Suprapubic skin (tissue), 4 donors: ENCODE results near the gene NEIL1. TPM values are rescaled to one million over a fixed set of nuclear protein-coding genes. Genes with fewer than 3 reads are reported as not detected.

ENCODE experiments used
- DNase-seq, 2 donors: peaks; one replicate each; pipeline ENCODE4 v3.0.0-alpha.2; 2019; ENCODE audit warnings: low spot score in 2 of 2
- H3K27ac ChIP-seq: fragments of 200-600 bp; sonication (generic); one replicate; pipeline ENCODE4 v1.5.1; 2019
- H3K27me3 ChIP-seq: fragments of 200-600 bp; sonication (generic); one replicate; pipeline ENCODE4 v1.5.1; 2019
- H3K36me3 ChIP-seq: fragments of 200-600 bp; sonication (generic); one replicate; pipeline ENCODE4 v1.5.1; 2019
- H3K4me1 ChIP-seq: fragments of 200-600 bp; sonication (generic); one replicate; pipeline ENCODE4 v1.5.1; 2019
- H3K4me3 ChIP-seq: fragments of 200-600 bp; sonication (generic); one replicate; pipeline ENCODE4 v1.5.1; 2019; ENCODE audit warnings: mild to moderate bottlenecking
- H3K9me3 ChIP-seq: fragments of 200-600 bp; sonication (generic); one replicate; pipeline ENCODE4 v1.5.1; 2019
- EP300 ChIP-seq: sonication (generic); formaldehyde crosslinking; IDR thresholded peaks from one replicate; pipeline ENCODE4 v1.6.1; 2017; ENCODE audit warnings: antibody characterized with exemption
- POLR2A ChIP-seq, 2 donors: fragments of 450-650 bp; IDR thresholded peaks; one replicate each; pipeline ENCODE4 v1.6.1; 2017; ENCODE audit warnings: antibody characterized with exemption in 2 of 2, mild to moderate bottlenecking in 2 of 2, moderate library complexity in 2 of 2
- POLR2AphosphoS5 ChIP-seq, 3 donors: sonication (generic); formaldehyde crosslinking; IDR thresholded peaks; one replicate each; pipeline ENCODE4 v1.6.1; 2017; ENCODE audit warnings: antibody characterized with exemption in 3 of 3
- WGBS: methylation state at CpG from one replicate; pipeline ENCODE4 v1.1.5; 2018; 5-methylcytosine and 5-hydroxymethylcytosine counted together
- total RNA-seq, 4 donors: library from RNA; depleted of rRNA; stranded (reverse); fragments of >200 nt; gene quantifications; one replicate each; pipeline ENCODE4 v1.1.0, GENCODE V29; 2016
- TF ChIP-seq, protein P1 (sequence below), 2 donors: fragments of 200-600 bp in 1 of 2; fragments of 450-650 bp in 1 of 2; sonication (generic) in 1 of 2; IDR thresholded peaks; one replicate each; pipeline ENCODE4 v1.5.1; 2016 to 2019; ENCODE audit warnings: antibody characterized with exemption in 2 of 2, mild to moderate bottlenecking in 1 of 2, moderate library complexity in 1 of 2

NEIL1 gene
- total RNA-seq, 4 donors from 2014 or later = 26.3 to 123 (median 38.0) TPM

DNA sequence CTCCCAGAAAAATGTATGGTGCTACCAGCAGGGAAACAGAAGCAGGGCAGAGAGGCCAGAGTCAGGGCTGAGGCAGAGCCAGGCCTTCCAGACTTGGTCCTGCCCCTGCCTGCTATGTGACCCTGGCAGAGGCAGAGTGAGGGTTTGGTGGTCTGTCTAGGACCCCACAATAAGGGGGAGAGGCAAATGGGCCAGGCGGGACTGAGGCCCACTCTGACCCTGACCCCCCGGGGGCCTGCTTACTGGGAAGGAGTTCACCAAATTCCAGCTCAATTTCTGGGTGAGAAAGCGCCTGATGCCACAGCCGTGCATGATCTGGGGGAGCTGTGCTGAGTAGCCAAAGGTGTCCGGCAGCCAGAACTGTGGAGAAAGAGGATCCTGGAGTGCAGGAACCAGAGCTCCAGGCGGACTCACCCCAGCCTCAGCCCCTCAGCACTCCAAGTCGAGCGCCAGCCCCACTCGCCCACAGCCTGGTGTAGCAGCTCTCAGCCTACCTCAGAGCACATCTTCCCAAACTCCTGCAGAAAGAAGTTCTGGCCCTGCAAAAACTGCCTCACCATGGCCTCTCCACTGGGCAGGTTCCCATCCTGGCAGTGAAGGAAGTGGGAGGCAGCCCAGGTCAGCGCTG lies 14.6 kb downstream of the NEIL1 start:
- DNase-seq = no peak
- 89% methylated on average over 7 of the region's 10 CpGs for WGBS
- H3K4me1 ChIP-seq = no peaks in the 10 kb centered on the region
- TF ChIP-seq, protein P1, sequence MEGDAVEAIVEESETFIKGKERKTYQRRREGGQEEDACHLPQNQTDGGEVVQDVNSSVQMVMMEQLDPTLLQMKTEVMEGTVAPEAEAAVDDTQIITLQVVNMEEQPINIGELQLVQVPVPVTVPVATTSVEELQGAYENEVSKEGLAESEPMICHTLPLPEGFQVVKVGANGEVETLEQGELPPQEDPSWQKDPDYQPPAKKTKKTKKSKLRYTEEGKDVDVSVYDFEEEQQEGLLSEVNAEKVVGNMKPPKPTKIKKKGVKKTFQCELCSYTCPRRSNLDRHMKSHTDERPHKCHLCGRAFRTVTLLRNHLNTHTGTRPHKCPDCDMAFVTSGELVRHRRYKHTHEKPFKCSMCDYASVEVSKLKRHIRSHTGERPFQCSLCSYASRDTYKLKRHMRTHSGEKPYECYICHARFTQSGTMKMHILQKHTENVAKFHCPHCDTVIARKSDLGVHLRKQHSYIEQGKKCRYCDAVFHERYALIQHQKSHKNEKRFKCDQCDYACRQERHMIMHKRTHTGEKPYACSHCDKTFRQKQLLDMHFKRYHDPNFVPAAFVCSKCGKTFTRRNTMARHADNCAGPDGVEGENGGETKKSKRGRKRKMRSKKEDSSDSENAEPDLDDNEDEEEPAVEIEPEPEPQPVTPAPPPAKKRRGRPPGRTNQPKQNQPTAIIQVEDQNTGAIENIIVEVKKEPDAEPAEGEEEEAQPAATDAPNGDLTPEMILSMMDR (IDR thresholded peaks at IDR 0.05) = no peak
- TF ChIP-seq POLR2AphosphoS5 (IDR thresholded peaks at IDR 0.05) = no peak
- no peak for TF ChIP-seq EP300
- TF ChIP-seq POLR2A (IDR thresholded peaks at IDR 0.05) = no peak
- no peak overlapping the region for H3K4me3 ChIP-seq
- no peaks in the 10 kb centered on the region for H3K9me3 ChIP-seq
- H3K27me3 ChIP-seq = no peaks in the 10 kb centered on the region
- H3K36me3 ChIP-seq = peaks cover 98% of the 10 kb centered on the region
- H3K27ac ChIP-seq = no peak overlapping the region

DNA sequence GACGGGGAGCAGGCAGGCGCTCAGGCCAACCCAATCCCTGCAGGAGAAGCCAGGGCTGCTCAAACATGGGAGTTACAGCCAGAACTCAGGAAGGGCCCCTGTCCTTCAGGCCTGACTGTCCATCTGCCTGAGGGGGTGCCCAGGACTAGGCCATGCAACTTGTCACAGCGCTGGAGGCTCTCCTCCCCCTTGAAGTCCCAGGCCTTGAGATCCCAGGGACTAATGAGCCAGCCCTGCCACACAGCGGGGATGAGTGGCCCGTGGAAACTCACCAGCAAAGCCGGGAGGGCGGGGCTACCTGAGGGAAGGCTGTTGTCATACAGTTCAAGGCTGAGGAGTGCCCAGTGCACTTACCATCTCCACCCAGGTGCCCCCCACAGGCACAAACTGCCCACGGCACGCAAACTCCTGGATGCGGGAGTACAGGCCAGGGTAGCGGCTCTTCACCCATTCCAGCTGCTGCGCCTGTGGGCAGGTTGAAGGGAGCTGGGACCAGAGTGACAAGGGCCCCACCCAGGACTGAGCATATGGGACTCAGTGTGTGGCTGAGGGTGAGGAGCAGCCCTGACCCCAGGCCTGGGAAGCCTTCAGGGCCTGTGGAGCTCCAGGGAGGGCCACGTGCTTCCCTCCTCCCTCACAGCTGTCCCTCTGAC lies 15.3 kb downstream of the NEIL1 start:
- Histone ChIP-seq H3K36me3 (peaks cover 97% of the 10 kb centered on the region), H3K27ac (no peak overlapping the region), H3K4me3 (no peak overlapping the region), H3K27me3 (no peaks in the 10 kb centered on the region), H3K9me3 (no peaks in the 10 kb centered on the region), H3K4me1 (peaks cover 3% of the 10 kb centered on the region)
- TF ChIP-seq, protein P1 (IDR thresholded peaks at IDR 0.05) = no peak
- no peak for TF ChIP-seq POLR2AphosphoS5 (IDR thresholded peaks at IDR 0.05)
- no peak for TF ChIP-seq POLR2A (IDR thresholded peaks at IDR 0.05)
- no peak for TF ChIP-seq EP300
- no peak for DNase-seq
- WGBS = 86% methylated on average over 9 of the region's 13 CpGs

DNA sequence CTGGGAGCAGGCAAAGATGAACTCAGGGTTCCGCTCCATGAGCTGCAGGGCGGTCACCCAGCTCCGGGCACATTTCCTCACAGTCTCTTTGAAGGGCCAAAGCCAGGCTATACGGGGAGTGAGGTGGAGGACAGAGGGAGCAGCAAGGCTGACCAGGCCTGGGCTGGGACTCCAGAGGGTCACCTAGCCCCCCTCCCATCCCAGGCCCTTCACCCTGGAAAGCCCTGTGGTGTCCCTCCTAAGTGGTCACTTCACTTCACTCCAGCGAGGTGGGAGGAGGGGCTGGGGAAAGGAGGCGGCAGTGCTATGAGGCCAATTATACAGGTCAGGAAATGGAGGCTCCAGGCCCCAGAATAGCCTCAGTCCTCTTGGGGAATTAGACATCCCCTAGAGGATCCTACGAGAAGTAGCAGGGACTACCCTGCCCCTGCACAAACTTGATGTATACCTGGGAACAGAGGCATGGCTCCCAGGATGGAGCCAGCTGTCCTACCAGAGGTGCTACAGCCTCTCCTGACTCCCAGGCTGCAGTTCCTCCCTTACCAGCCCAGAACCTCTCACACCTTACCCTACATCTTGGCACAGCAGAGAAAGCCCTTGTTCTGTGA lies 15.9 kb downstream of the NEIL1 start:
- no peaks in the 10 kb centered on the region for H3K27me3 ChIP-seq
- H3K27ac ChIP-seq = no peak overlapping the region
- no peaks in the 10 kb centered on the region for H3K9me3 ChIP-seq
- H3K4me1 ChIP-seq = peaks cover 9% of the 10 kb centered on the region
- 94% methylated on average over 2 of the region's 7 CpGs for WGBS
- H3K36me3 ChIP-seq = peaks cover 92% of the 10 kb centered on the region
- DNase-seq = no peak
- TF ChIP-seq POLR2A (IDR thresholded peaks at IDR 0.05) (no peak), POLR2AphosphoS5 (IDR thresholded peaks at IDR 0.05) (no peak), EP300 (no peak)
- TF ChIP-seq, protein P1 (IDR thresholded peaks at IDR 0.05) = no peak
- H3K4me3 ChIP-seq = no peak overlapping the region

DNA sequence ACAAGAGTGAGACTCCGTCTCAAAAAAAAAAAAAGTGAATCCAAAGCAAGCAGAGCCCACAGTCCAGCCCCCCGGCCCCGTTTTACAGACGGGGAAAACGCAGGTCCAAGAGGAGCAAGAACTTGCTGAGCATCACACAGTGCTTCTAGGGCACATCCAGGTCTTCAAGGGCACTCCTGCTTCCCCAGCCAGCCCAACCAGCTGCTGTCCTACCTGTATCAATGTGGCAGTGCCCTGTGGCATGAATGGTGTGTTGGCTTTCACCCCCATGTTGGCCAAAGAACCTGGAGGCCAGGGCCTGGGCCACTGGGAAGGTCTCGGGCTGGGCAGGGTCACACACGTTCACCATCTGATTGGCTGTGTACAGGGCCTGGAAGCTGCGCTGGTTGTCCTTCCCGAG lies 16.9 kb downstream of the NEIL1 start:
- peaks cover 81% of the 10 kb centered on the region for H3K36me3 ChIP-seq
- H3K9me3 ChIP-seq = no peaks in the 10 kb centered on the region
- WGBS = 83% methylated on average over 9 of the region's 9 CpGs
- peaks cover 12% of the 10 kb centered on the region for H3K4me1 ChIP-seq
- H3K27me3 ChIP-seq = no peaks in the 10 kb centered on the region
- H3K4me3 ChIP-seq = no peak overlapping the region
- TF ChIP-seq POLR2AphosphoS5 (IDR thresholded peaks at IDR 0.05) (no peak), EP300 (no peak), POLR2A (IDR thresholded peaks at IDR 0.05) (no peak)
- TF ChIP-seq, protein P1 (IDR thresholded peaks at IDR 0.05) = no peak
- H3K27ac ChIP-seq = no peak overlapping the region
- DNase-seq = no peak

DNA sequence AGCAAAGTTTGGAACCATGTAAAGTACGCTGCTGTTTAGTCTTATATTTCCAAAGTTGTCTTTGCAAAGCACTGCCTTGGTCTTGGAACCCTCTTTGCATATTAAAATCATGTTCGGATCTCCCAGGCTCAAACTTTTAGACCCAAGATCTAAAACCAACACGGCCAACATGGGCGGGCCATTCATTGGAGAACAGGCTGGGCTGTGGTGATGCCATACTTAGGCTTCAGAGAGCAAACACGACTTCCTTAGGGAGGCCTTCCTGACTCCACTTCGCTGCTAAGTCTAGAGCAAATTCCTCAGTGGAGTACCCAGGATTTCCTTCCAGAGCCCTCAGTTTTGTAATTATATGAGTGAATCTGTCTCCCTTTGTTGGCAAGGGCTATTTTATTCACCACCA lies 18.0 kb downstream of the NEIL1 start:
- Histone ChIP-seq H3K9me3 (no peaks in the 10 kb centered on the region), H3K27ac (no peak overlapping the region), H3K36me3 (peaks cover 70% of the 10 kb centered on the region), H3K4me1 (peaks cover 23% of the 10 kb centered on the region), H3K27me3 (no peaks in the 10 kb centered on the region), H3K4me3 (no peak overlapping the region)
- no peak for DNase-seq
- no peak for TF ChIP-seq EP300
- TF ChIP-seq POLR2AphosphoS5 (IDR thresholded peaks at IDR 0.05) = no peak
- TF ChIP-seq POLR2A (IDR thresholded peaks at IDR 0.05) = no peak
- TF ChIP-seq, protein P1 (IDR thresholded peaks at IDR 0.05) = no peak
- WGBS = 93% methylated on average over 5 of the region's 6 CpGs
